GM12878 (cell line): ENCODE measurements around the gene CHST14. TPM values are rescaled to one million over a fixed set of nuclear protein-coding genes. Genes with fewer than 3 reads are reported as not detected.

Experiments used
- ATAC-seq: fragments of 200-7000 bp; cut with Tn5 transposase; 3 replicates; pipeline ENCODE4 v1.9.1; 2020; ENCODE audit warnings: mild to moderate bottlenecking, moderate library complexity
- BruUV-seq: library from RNA; stranded (reverse); fragments of 400-500 nt; replicated peaks from 2 replicates; lab custom pipeline; 2021; lab: Mats Ljungman, UMichigan
- CTCF ChIA-PET: fragments of 300-600 bp; sonication (Branson Sonifier 250); formaldehyde crosslinking; extraction: SDS; loops from one replicate; lab custom pipeline; 2021; ENCODE audit warnings: inconsistent platforms; lab: Yijun Ruan, JAX
- POLR2A ChIA-PET: fragments of 350-600 bp; formaldehyde crosslinking; extraction: SDS; loops from one replicate; lab custom pipeline; 2021; ENCODE audit warnings: inconsistent platforms; lab: Charles Lee
- RAD21 ChIA-PET: fragments of 300-600 bp; sonication (Branson Sonifier 250); formaldehyde crosslinking; loops from one replicate; lab custom pipeline; 2023; ENCODE audit warnings: antibody characterized with exemption; ENCODE audit not compliant: unreplicated experiment; lab: Charles Lee
- SMC1A ChIA-PET: fragments of 300-600 bp; sonication (Branson Sonifier 250); formaldehyde crosslinking; loops from one replicate; lab custom pipeline; 2023; ENCODE audit not compliant: unreplicated experiment, uncharacterized antibody; lab: Charles Lee
- DNase-seq: peaks from one replicate; pipeline ENCODE4 v3.0.0-alpha.2; 2011; ENCODE audit warnings: low read depth, low spot score
- FAIRE-seq: peaks from 3 replicates; lab custom pipeline; 2011; peaks lifted over from hg19 to GRCh38; lab: Jason Lieb, UNC
- H2AFZ ChIP-seq: 2 replicates; pipeline ENCODE4 v1.6.0; 2011; ENCODE audit warnings: low read depth, low read length, control low read depth; ENCODE audit not compliant: control insufficient read depth
- H3K27ac ChIP-seq: 2 replicates; pipeline ENCODE4 v1.5.1; 2011; ENCODE audit warnings: control low read depth; ENCODE audit not compliant: control insufficient read depth, insufficient read depth
- H3K27me3 ChIP-seq, 2 experiments: replicated peaks in 1 of 2; 2 replicates each; pipeline versions ENCODE4 v1.6.0 to v1.6.1; 2011; ENCODE audit warnings: low read length in 1 of 2; ENCODE audit not compliant: control insufficient read depth in 2 of 2, insufficient read depth in 2 of 2
- H3K36me3 ChIP-seq, 2 experiments: 2 replicates each; pipeline ENCODE4 v1.5.1; 2011; ENCODE audit warnings: low read length in 1 of 2; ENCODE audit not compliant: control insufficient read depth in 2 of 2, insufficient read depth in 2 of 2
- H3K4me1 ChIP-seq: 2 replicates; pipeline ENCODE4 v1.6.1; 2011; ENCODE audit warnings: mild to moderate bottlenecking, low read length, moderate library complexity, mixed read lengths; ENCODE audit not compliant: control insufficient read depth, insufficient read depth
- H3K4me2 ChIP-seq: 2 replicates; pipeline ENCODE4 v1.6.0; 2011; ENCODE audit warnings: control low read depth; ENCODE audit not compliant: control insufficient read depth, insufficient read depth
- H3K4me3 ChIP-seq: fragments of 200-600 bp; sonication (generic); 2 replicates; pipeline ENCODE4 v1.5.1; 2016
- H3K79me2 ChIP-seq: 2 replicates; pipeline ENCODE4 v1.6.0; 2011; ENCODE audit warnings: low read length; ENCODE audit not compliant: control insufficient read depth, insufficient read depth
- H3K9ac ChIP-seq: 2 replicates; pipeline ENCODE4 v1.8.0; 2011; ENCODE audit warnings: low read length, control low read depth, mixed read lengths; ENCODE audit not compliant: control insufficient read depth, insufficient read depth
- H3K9me3 ChIP-seq: replicated peaks from 3 replicates; pipeline ENCODE4 v1.5.1; 2011; ENCODE audit warnings: mild to moderate bottlenecking, low read length; ENCODE audit not compliant: control insufficient read depth, insufficient read depth
- H4K20me1 ChIP-seq: 2 replicates; pipeline ENCODE4 v1.6.0; 2011; ENCODE audit not compliant: control insufficient read depth, insufficient read depth
- ASH2L ChIP-seq: fragments of 300-600, 200-600 bp; sonication (generic); IDR thresholded peaks from 2 replicates; pipeline ENCODE4 v1.6.1; 2017; ENCODE audit warnings: low read depth, mild to moderate bottlenecking, borderline replicate concordance
- CBFB ChIP-seq: IDR thresholded peaks from 2 replicates; pipeline ENCODE4 v1.6.1; 2016; ENCODE audit warnings: antibody characterized with exemption, low read depth
- CTCF ChIP-seq, 3 experiments: IDR thresholded peaks in 2 of 3; conservative IDR thresholded peaks in 1 of 3; 2 replicates each; pipeline ENCODE4 v1.5.1; 2011; ENCODE audit warnings: low read depth in 3 of 3, low read length in 3 of 3, mild to moderate bottlenecking in 3 of 3, control low read depth in 2 of 3, moderate library complexity in 2 of 3, inconsistent platforms in 1 of 3, mixed read lengths in 1 of 3; ENCODE audit not compliant: control insufficient read depth in 2 of 3, insufficient read depth in 1 of 3; ENCODE audit errors: extremely low read depth in 1 of 3
- E2F8 ChIP-seq: fragments of 450-650 bp; IDR thresholded peaks from 2 replicates; pipeline ENCODE4 v1.6.1; 2018; ENCODE audit warnings: mild to moderate bottlenecking, low read depth, moderate library complexity; ENCODE audit not compliant: partially characterized antibody
- FOXM1 ChIP-seq: IDR thresholded peaks from 2 replicates; pipeline ENCODE4 v1.6.1; 2012; ENCODE audit warnings: low read depth, mild to moderate bottlenecking, inconsistent platforms, low read length, moderate library complexity
- IKZF2 ChIP-seq, 2 experiments: fragments of 450-650 bp; IDR thresholded peaks; 2 replicates each; pipeline ENCODE4 v1.6.1; 2017; ENCODE audit warnings: mild to moderate bottlenecking in 2 of 2, moderate library complexity in 2 of 2
- IRF3 ChIP-seq: fragments of 450-650 bp; IDR thresholded peaks from 2 replicates; pipeline ENCODE4 v1.6.1; 2014; ENCODE audit warnings: mild to moderate bottlenecking
- NR2F1 ChIP-seq: fragments of 450-650 bp; conservative IDR thresholded peaks from 2 replicates; pipeline ENCODE4 v1.6.1; 2017; ENCODE audit warnings: mild to moderate bottlenecking
- PML ChIP-seq: IDR thresholded peaks from 2 replicates; pipeline ENCODE4 v1.6.1; 2012; ENCODE audit warnings: low read length, inconsistent platforms
- RELB ChIP-seq: fragments of 450-650 bp; IDR thresholded peaks from 2 replicates; pipeline ENCODE4 v1.6.1; 2017; ENCODE audit warnings: low read depth, mild to moderate bottlenecking, moderate library complexity
- RUNX3 ChIP-seq: IDR thresholded peaks from 2 replicates; pipeline ENCODE4 v1.6.1; 2012; ENCODE audit warnings: low read length, inconsistent platforms
- SREBF1 ChIP-seq: IDR thresholded peaks from 2 replicates; pipeline ENCODE4 v1.6.1; 2012; ENCODE audit warnings: mild to moderate bottlenecking, low read length
- SREBF2 ChIP-seq: IDR thresholded peaks from 2 replicates; pipeline ENCODE4 v1.6.1; 2012; ENCODE audit warnings: mild to moderate bottlenecking, low read length
- TAF1 ChIP-seq: IDR thresholded peaks from 2 replicates; pipeline ENCODE4 v1.6.1; 2011; ENCODE audit warnings: mild to moderate bottlenecking, low read depth, low read length, borderline replicate concordance
- in situ Hi-C: fragments of 300-500 bp; cut with MboI; formaldehyde crosslinking; loops from 9 replicates; pipeline ENCODE4 v1.14.3; 2018; ENCODE audit warnings: mixed read lengths
- intact Hi-C: fragments of 100-400 bp; cut with micrococcal nuclease; formaldehyde crosslinking; loops from one replicate; pipeline ENCODE4 v1.14.2; 2022; ENCODE audit not compliant: unreplicated experiment
- polyA plus RNA-seq, 11 experiments: library from polyadenylated mRNA; depleted of rRNA in 4 of 11; unstranded in 6 of 11; stranded (reverse) in 5 of 11; fragments of >200 nt; fragmentation: Nextera tagmentation in 4 of 11; fragmentation: Illumina TruSeq in 1 of 11; extraction: Ambion mirVana in 4 of 11; extraction: Trizol in 1 of 11; gene quantifications; 1 replicate in 1 of 11; 2 replicates in 10 of 11; pipeline versions ENCODE4 v1.2.1 to v1.2.3, GENCODE V29; 2011 to 2016; ENCODE audit warnings: inconsistent platforms in 2 of 11, missing spikeins in 2 of 11, low read depth in 1 of 11
- total RNA-seq, 4 experiments: library from RNA; depleted of rRNA in 3 of 4; stranded (reverse); fragments of >200 nt in 3 of 4; fragmentation: Illumina TruSeq in 1 of 4; extraction: Trizol in 1 of 4; gene quantifications; 2 replicates each; pipeline versions ENCODE4 v1.2.1 to v1.2.3, GENCODE V29; 2013 to 2021
- TF ChIP-seq, protein P1 (sequence below): IDR thresholded peaks from 2 replicates; pipeline ENCODE4 v1.6.1; 2012; ENCODE audit warnings: low read length, inconsistent platforms

CHST14 gene
- total and polyA plus RNA-seq, 10 of the 15 experiments (the other 5 are each of a cell fraction or from before 2014, with no cell fraction given) = 1.3 to 12.8 (median 6.2) TPM

DNA sequence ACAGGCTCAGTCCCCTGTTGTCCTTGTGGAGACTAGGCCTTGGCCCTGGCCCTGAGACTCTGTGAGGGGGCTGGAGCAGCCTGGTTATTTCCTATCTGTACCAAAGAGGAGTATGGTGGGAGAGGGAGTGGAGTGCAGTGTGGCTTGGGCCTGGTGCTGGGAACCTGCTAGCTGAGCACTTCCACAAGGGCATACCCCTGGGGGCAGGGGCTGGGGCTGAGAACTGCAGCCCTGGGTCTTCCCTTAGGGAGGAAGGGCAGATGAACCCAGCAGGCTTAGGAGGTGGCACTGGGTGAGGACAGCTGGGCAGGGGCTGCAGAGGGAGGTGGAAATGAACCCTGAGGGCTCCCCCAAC, 3.5 kb upstream of the CHST14 start:
- FAIRE-seq = no peak
- no peaks in the 10 kb centered on the region for H3K9me3 ChIP-seq
- H3K4me2 ChIP-seq = no peak overlapping the region
- peaks cover 8% of the 10 kb centered on the region for H3K79me2 ChIP-seq
- ChIA-PET SMC1A (no interaction called here), POLR2A (no interaction called here), CTCF (no interaction called here), RAD21 (no interaction called here)
- DNase-seq = no peak
- no peaks in the 10 kb centered on the region; the same call in 1 of the 2 replicates for H4K20me1 ChIP-seq
- H3K4me3 ChIP-seq = no peak overlapping the region
- peaks cover 29% of the 10 kb centered on the region for H3K4me1 ChIP-seq
- H3K9ac ChIP-seq = no peak overlapping the region
- H2AFZ ChIP-seq = no peak overlapping the region
- in situ Hi-C loops = no loop called here
- H3K27me3 ChIP-seq = no peaks in the 10 kb centered on the region
- no peak for ATAC-seq
- BruUV-seq = no TSS peak
- peaks cover 13 to 14% of the 10 kb centered on the region in 2 experiments for H3K36me3 ChIP-seq
- intact Hi-C loops = no loop called here
- H3K27ac ChIP-seq = no peak overlapping the region
- TF ChIP-seq IKZF2 (IDR thresholded peaks at IDR 0.05) (no peak), SREBF1 (no peak), TAF1 (no peak), CBFB (no peak), CTCF (IDR thresholded peaks at IDR 0.05 in 2 of 3, conservative IDR thresholded peaks at IDR 0.05 in 1 of 3; ENCODE audit: control insufficient read depth in 2 of 3, extremely low read depth in 1 of 3, insufficient read depth in 1 of 3, low read depth in 3 of 3, low read length in 3 of 3) (no peak), SREBF2 (no peak), FOXM1 (no peak), NR2F1 (no peak), RUNX3 (no peak), IRF3 (no peak), RELB (no peak), E2F8 (no peak), PML (no peak), ASH2L (no peak)
- TF ChIP-seq, protein P1, sequence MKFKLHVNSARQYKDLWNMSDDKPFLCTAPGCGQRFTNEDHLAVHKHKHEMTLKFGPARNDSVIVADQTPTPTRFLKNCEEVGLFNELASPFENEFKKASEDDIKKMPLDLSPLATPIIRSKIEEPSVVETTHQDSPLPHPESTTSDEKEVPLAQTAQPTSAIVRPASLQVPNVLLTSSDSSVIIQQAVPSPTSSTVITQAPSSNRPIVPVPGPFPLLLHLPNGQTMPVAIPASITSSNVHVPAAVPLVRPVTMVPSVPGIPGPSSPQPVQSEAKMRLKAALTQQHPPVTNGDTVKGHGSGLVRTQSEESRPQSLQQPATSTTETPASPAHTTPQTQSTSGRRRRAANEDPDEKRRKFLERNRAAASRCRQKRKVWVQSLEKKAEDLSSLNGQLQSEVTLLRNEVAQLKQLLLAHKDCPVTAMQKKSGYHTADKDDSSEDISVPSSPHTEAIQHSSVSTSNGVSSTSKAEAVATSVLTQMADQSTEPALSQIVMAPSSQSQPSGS = no peak
